ENCODE results near the gene ADAMTS14. TPM values are rescaled to one million over a fixed set of nuclear protein-coding genes. Genes with fewer than 3 reads are reported as not detected.

ADAMTS14 gene
- polyA plus RNA-seq, 3 donors, result 0.05 TPM; not detected in 2

DNA sequence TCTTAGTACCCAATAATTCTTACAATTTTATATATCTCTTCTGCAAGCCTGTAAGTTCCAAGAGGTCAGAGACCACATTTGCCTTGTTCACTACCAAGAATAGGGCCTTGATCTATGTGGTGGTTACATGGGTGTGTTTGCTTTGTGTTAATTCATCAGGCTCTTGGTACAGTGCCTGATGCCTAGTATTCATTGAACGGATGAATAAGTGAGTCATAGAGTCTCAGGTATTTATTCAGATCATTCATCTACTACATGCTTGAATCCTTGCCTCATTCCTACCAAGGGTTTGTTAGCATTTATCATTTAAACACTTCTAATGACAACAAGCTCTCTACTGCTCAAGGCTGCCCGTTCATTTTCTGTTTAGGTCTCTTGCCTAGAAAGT lies 132.1 kb downstream of the ADAMTS14 start:
- WGBS (ENCODE audit: insufficient coverage), result no CpG with 5 or more reads among the region's 2 CpGs
- Histone ChIP-seq H3K9ac (ENCODE audit: insufficient read depth, low read length, poor library complexity, severe bottlenecking) (no peak overlapping the region), H3K4me2 (replicated peaks; ENCODE audit: extremely low read depth, low read length, poor library complexity, severe bottlenecking) (no peak overlapping the region), H3K79me2 (ENCODE audit: insufficient read depth, low read length) (no peaks in the 10 kb centered on the region), H2AFZ (ENCODE audit: insufficient read depth, low read depth, low read length, poor library complexity, severe bottlenecking) (no peak overlapping the region), H3K4me1 (ENCODE audit: control insufficient read depth in 1 of 2, insufficient read depth in 2 of 2, low read length in 2 of 2) (no peaks in the 10 kb centered on the region), H3K4me3 (replicated peaks in 1 of 3; ENCODE audit: low read depth in 2 of 3, low read length in 3 of 3) (no peak overlapping the region), H4K20me1 (ENCODE audit: insufficient read depth, low read length) (no peaks in the 10 kb centered on the region), H3K9me3 (replicated peaks in 1 of 2; ENCODE audit: control insufficient read depth in 1 of 2, insufficient read depth in 1 of 2, low read length in 2 of 2) (no peaks in the 10 kb centered on the region), H3K27ac (ENCODE audit: low read depth in 1 of 2, low read length in 2 of 2) (no peak overlapping the region), H3K36me3 (replicated peaks in 1 of 2; ENCODE audit: control insufficient read depth in 1 of 2, insufficient read depth in 2 of 2, low read length in 2 of 2) (no peaks in the 10 kb centered on the region), H3K27me3 (ENCODE audit: control insufficient read depth in 2 of 2, insufficient read depth in 2 of 2, low read length in 2 of 2) (no peaks in the 10 kb centered on the region)
- intact Hi-C loops (cut with micrococcal nuclease), result no loop called here
- no peak for DNase-seq
- no peak overlapping the region for H3K4me3 Mint-ChIP-seq
- TF ChIP-seq, protein P1, sequence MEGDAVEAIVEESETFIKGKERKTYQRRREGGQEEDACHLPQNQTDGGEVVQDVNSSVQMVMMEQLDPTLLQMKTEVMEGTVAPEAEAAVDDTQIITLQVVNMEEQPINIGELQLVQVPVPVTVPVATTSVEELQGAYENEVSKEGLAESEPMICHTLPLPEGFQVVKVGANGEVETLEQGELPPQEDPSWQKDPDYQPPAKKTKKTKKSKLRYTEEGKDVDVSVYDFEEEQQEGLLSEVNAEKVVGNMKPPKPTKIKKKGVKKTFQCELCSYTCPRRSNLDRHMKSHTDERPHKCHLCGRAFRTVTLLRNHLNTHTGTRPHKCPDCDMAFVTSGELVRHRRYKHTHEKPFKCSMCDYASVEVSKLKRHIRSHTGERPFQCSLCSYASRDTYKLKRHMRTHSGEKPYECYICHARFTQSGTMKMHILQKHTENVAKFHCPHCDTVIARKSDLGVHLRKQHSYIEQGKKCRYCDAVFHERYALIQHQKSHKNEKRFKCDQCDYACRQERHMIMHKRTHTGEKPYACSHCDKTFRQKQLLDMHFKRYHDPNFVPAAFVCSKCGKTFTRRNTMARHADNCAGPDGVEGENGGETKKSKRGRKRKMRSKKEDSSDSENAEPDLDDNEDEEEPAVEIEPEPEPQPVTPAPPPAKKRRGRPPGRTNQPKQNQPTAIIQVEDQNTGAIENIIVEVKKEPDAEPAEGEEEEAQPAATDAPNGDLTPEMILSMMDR (IDR thresholded peaks at IDR 0.05), result no peak
- H3K36me3 Mint-ChIP-seq, result no peaks in the 10 kb centered on the region
- no peak overlapping the region for H3K27ac Mint-ChIP-seq
- H3K27me3 Mint-ChIP-seq (ENCODE audit: low read depth in 3 of 3), result peaks cover 2 to 11% (median 4%) of the 10 kb centered on the region in 3 donors
- peaks cover 0 to 4% (median 0%) of the 10 kb centered on the region in 7 donors for H3K9me3 Mint-ChIP-seq
- peaks cover 3% of the 10 kb centered on the region for H3K4me1 Mint-ChIP-seq

DNA sequence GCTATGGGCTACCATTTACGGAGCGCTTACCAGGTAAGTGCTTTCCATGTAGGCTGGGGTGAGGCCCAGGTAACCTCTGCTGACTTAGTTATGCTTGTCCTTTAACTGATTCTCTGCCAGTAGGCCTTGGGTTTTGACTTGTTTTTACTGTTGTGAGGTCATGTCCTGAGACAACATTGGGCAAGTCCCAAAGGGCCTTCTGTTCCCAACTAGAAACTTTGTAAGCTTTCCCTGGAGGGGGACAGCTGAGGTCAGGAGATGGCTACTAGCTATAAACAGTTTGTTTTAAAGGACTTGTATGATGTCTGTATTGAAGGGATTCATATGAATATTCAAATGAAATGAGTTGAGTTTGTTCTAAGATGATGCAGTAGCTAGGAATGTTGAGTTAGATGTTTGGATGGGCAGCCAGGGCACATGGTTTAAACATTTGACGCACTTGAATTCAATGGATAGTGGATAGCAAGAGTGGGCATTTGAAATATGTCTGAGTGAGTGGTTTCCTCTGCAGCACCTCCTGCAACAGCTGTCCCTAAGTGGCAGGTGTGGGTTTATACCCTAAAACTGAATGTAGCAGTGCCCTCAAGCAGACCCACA lies 133.4 kb downstream of the ADAMTS14 start:
- Histone ChIP-seq H3K27ac (ENCODE audit: low read depth in 1 of 2, low read length in 2 of 2) (no peak overlapping the region), H2AFZ (ENCODE audit: insufficient read depth, low read depth, low read length, poor library complexity, severe bottlenecking) (no peak overlapping the region), H3K27me3 (ENCODE audit: control insufficient read depth in 2 of 2, insufficient read depth in 2 of 2, low read length in 2 of 2) (no peaks in the 10 kb centered on the region), H3K36me3 (replicated peaks in 1 of 2; ENCODE audit: control insufficient read depth in 1 of 2, insufficient read depth in 2 of 2, low read length in 2 of 2) (no peaks in the 10 kb centered on the region), H4K20me1 (ENCODE audit: insufficient read depth, low read length) (no peaks in the 10 kb centered on the region), H3K9me3 (replicated peaks in 1 of 2; ENCODE audit: control insufficient read depth in 1 of 2, insufficient read depth in 1 of 2, low read length in 2 of 2) (no peaks in the 10 kb centered on the region), H3K4me1 (ENCODE audit: control insufficient read depth in 1 of 2, insufficient read depth in 2 of 2, low read length in 2 of 2) (no peaks in the 10 kb centered on the region), H3K9ac (ENCODE audit: insufficient read depth, low read length, poor library complexity, severe bottlenecking) (no peak overlapping the region), H3K4me2 (replicated peaks; ENCODE audit: extremely low read depth, low read length, poor library complexity, severe bottlenecking) (no peak overlapping the region), H3K79me2 (ENCODE audit: insufficient read depth, low read length) (no peaks in the 10 kb centered on the region), H3K4me3 (replicated peaks in 1 of 3; ENCODE audit: low read depth in 2 of 3, low read length in 3 of 3) (no peak overlapping the region)
- Mint-ChIP-seq H3K27me3 (ENCODE audit: low read depth in 3 of 3) (peaks cover 4 to 11% (median 4%) of the 10 kb centered on the region in 3 donors), H3K4me3 (no peak overlapping the region), H3K4me1 (no peaks in the 10 kb centered on the region), H3K36me3 (no peaks in the 10 kb centered on the region), H3K9me3 (peaks cover 0 to 2% (median 0%) of the 10 kb centered on the region in 7 donors), H3K27ac (no peak overlapping the region)
- intact Hi-C loops (cut with micrococcal nuclease), result no loop called here
- 100% methylated on average over 3 of the region's 3 CpGs for WGBS (ENCODE audit: insufficient coverage)
- no peak for DNase-seq
- TF ChIP-seq, protein P1 (IDR thresholded peaks at IDR 0.05), result no peak
